GM18519 (cell line): ENCODE data around the gene PALM2AKAP2.

Experiments
- ATAC-seq: cut with Tn5 transposase; IDR thresholded peaks from one replicate; pipeline ENCODE4 v1.9.1; 2021; ENCODE audit warnings: mild to moderate bottlenecking, moderate library complexity; ENCODE audit not compliant: unreplicated experiment, low FRiP score

PALM2AKAP2 gene

DNA sequence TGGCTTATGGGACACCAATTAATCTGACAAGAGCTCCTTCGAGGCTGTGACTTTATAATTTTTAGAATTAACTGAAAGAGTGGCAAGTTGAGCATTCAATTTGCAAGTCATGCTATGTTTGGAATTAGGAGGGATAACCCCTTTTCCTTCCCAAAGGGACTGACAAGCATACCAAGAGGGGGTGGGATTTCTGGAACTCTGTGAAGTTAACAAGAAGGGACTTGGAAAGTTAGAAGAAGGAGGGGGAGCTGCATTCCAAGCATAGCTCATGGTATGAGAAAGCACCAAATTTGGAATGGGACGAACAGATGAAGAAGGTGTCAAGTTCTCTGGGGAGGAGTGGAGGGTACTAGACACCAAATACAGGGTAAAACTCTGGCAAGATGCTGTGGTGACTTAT lies 8.9 kb upstream of the PALM2AKAP2 start:
- no peak for ATAC-seq

- ATAC-seq: no peak
Observed at GRCh38 chr9:109771796-109772531, 8.0 kb upstream of the PALM2AKAP2 start.

- no peak for ATAC-seq
Observed at GRCh38 chr9:109775516-109775915, 4.5 kb upstream of the PALM2AKAP2 start.

- no peak for ATAC-seq
Observed at GRCh38 chr9:109776391-109776790, 3.6 kb upstream of the PALM2AKAP2 start.

DNA sequence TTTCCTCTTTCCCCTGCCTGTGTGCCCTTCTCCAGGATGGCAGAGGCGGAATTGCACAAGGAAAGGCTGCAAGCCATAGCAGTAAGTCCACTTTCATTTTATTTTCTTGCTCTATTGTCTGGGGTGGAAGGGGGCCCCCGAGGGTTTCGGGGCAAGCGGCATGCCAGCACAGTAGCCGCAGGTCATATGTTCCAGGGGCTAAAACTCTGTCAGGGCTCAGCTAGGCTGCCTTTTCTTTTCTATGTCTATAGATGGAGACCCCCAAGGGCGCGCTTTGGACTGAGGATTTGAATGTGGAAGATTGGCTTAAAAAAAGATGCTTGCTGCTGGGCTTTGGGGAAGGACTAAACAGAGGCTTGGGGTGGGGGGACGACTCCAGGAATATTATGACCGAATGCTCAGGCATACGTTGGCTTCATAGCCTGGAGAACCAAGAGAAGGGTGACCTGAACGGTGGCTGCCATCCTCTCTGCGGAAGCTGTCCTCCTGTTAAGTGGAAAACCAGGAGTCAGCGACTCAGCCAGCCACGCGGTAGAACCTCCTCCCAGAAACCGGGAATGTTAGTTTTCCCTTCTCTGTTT lies 545 bp downstream of the PALM2AKAP2 start:
- no peak for ATAC-seq

- ATAC-seq: no peak
Observed at GRCh38 chr9:109781086-109781485, 1.1 kb downstream of the PALM2AKAP2 start.

DNA sequence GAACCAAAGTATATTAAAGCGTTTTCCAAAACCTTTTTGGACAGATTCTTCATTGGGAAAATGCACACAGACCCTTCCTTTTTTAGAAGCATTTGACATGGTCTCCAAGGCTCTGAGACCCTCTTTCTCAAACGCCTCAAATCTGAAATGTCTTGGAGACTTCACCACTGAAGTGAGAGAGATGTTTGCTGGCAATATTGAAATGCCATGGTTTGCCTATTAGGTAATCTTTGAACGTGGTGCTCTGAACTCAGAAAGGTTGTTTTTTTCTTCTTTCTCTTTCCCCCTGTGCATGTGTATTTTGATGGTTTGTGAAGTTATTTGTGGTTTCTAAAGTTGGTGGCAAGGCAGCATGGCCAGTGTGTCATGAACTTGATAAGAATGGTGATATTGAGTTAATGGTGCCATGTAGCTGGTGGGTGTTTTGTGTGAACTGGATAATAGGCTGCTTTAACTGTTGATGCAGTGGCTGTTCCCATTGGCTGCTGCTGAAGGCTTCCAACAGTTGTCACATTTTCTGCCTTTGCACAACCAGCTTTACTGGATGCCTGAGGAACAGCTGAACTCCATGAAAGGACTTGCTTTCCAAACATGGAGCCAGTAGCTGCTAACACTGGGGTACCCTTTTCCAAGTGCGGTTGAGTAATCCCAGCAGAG lies 1.7 kb downstream of the PALM2AKAP2 start:
- ATAC-seq: no peak

DNA sequence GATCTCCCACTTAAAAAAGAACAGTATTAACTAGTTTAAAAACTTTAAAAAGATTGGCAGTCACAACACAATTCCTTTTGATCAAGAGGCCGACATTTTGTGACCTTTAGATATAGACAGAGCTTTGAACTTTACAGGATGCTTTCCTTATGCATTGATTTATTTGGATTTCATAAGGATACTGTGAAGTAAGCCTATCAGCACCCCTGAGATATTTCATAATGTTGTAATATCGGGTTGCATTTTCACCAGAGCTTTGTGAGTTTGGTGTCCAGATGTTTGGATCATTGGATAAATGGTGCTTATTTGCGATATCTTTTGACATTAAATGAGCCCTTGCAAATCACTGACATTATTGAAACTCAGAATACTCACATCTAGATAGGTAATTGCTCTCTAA lies 7.7 kb downstream of the PALM2AKAP2 start:
- no peak for ATAC-seq

- ATAC-seq: no peak
Observed at GRCh38 chr9:109789556-109789955, 9.6 kb downstream of the PALM2AKAP2 start.

DNA sequence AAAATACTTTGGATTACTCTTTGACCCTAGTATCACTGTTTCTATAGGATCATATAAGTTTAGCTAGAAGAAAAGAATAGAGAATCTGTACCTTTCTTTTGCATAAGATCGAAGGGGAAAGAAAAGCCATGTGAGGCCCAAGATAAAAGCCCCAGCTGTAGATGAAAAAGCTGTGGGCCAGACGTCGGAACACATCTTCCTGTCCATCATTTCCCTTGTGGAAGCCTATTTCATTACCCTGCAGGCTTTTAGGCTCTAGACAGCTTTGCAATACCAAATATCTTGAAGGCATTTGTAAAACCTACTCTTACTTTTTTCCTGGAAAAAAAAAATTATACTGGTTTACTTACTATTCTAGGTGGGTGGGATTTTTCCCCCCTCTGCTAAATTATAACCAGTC lies 10.0 kb downstream of the PALM2AKAP2 start:
- ATAC-seq: no peak

- no peak for ATAC-seq
Observed at GRCh38 chr9:109791003-109791677, 11.1 kb downstream of the PALM2AKAP2 start.

- ATAC-seq: no peak
Observed at GRCh38 chr9:109791747-109792146, 11.7 kb downstream of the PALM2AKAP2 start.

- no peak for ATAC-seq
Observed at GRCh38 chr9:109792951-109793546, 13.1 kb downstream of the PALM2AKAP2 start.

DNA sequence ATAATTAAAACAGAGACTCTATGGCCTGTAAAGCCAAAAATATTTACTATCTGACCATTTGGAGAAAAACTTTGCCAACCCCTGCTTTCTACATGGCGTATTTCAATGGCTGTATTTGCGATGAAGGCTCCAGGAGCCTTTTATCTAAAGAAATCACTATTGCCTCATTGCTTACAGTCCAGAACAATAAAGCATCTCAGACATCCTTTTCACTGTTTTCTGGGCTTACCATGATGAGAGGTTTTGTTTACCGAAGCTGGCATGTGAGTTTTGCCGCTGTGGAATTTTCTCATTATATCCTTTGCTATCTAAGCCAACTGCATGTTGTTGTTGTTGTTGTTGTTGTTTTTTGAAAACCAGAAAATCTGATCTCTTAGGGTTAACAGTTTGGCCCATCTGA lies 13.9 kb downstream of the PALM2AKAP2 start:
- no peak for ATAC-seq

DNA sequence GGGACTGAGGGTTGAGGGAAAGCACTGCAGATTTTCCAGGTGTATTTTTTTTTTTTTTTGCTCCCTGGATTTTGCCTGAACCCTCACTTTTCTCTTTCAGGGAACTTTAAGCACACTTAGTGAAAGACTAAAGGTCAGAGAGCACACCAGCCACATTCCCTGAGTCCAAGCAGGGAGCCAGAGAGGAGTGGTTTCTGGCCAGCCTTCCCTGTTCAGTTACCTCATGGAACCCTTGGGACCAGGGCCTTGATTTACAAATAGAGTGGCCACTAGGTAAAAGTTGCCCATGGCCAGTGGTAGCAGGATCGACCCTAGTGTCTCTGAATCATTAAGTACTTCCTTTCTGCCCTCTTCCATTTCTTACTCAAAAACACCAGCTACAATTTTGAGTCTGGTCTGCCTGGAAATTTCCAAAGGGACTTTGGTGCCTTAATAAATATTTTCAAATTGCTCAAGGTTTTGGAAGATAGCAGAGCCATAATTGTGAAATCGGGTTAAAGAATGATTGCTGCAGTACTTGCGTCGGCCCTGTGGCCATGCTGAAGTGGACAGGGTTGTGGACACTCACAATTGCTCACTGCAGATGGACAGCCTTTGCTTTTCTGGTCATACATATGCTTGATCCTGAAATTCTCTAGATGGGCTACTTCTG lies 14.5 kb downstream of the PALM2AKAP2 start:
- no peak for ATAC-seq

DNA sequence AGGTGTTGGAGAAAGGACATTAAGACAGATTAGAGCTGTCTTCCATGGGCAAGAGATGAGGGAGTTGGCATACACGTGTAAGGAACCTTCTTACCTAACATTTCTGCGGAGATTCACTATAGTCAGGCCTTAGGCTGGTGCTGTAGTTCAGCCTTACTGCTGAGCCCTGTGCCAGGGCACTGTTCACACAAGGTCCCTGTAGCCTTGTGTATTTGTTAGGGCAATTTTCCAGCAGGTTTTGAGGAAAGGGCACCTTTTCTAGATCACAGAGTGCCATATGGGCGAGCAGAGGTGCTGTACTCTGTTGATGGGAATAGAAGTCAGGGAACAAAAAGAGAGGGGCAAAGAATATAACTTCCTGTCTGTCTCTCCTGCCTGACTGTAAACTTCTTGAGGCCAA lies 15.6 kb downstream of the PALM2AKAP2 start:
- ATAC-seq: no peak

DNA sequence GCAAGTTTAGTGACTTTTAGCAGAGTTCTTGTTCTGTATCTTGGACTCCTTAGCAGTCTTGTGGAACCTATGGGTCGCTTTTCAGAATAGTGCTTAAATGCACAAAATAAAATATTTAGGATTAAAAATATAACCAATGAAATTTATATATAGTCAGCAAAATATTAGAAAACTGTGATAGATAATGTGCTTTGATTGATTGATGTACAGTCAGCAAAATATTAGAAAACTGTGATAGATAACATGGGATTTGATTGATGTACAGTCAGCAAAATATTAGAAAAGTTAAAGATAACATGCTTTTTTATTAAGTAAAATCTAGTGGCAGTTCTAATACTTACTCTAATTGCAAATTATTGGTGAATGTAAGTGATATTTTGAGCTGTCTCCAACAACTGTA lies 16.1 kb downstream of the PALM2AKAP2 start:
- ATAC-seq: no peak

DNA sequence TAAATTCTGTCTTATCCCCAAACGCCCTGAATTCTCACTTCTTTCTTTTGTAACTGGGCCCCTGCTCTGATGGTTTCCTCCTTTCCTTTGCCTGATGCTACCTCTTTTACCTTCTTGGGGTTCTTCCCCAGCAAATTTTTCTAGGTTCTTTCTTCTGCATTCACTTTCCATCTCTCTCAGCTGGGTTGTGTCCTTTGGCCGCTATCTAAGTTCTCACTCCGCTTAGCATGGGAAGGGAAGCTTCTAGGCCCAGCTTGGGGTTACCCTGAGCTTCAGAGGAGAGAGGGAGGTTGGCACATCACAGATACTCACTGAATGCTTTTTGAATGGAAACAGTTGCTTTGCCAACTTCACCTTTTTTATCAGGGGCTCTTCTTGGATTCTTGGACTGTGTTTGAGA lies 17.0 kb downstream of the PALM2AKAP2 start:
- ATAC-seq: no peak

DNA sequence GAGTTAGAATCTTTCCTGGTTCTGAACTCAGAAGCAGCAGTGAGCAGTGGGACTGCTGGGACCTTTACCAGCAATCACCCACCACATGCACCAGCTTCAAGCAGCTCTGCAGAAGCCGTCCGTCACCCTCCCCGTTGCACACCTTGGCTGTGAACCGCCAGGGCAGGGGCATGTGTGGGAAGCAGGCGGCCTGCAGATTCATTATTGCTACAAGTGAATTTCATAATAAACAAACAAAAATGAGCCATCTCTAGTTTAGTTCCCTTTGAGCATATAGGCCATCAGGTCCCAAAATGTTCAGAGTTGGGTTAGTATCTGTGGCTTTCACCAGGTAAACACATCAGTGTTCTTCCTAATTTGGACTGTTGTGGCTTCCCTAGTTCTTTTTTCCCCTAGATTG lies 17.5 kb downstream of the PALM2AKAP2 start:
- ATAC-seq: no peak

DNA sequence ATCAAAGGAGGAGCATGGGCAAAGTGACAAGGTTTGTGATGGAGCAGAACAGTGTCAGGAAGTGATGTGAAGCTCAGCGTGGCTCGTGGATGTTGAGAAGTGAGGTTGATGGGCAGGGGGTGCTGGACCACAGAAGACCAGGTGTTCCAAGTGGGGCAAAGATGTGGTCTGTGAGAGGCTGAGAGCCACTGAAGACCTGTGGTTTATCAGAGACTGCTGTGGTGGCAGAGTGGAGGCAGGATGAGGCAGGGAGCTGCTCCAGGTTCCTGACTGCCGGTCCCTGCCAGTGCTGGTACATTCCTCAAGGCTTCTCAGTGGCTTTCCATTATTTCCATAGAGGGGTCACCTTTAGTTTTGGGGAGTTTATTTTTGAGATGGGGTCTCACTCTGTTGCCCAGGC lies 19.1 kb downstream of the PALM2AKAP2 start:
- no peak for ATAC-seq
